A673 (cell line): ENCODE data around the gene RAB11FIP4. TPM values are rescaled to one million over a fixed set of nuclear protein-coding genes. Genes with fewer than 3 reads are reported as not detected.

Experiments used
- BruUV-seq: library from RNA; stranded (reverse); fragments of 400-500 nt; replicated peaks from 2 replicates; lab custom pipeline; 2021; lab: Mats Ljungman, UMichigan
- CTCF ChIA-PET: fragments of 300-600 bp; sonication (Branson Sonifier 250); formaldehyde crosslinking; loops from one replicate; lab custom pipeline; 2022; ENCODE audit warnings: antibody characterized with exemption; lab: Charles Lee
- POLR2A ChIA-PET: fragments of 300-600 bp; sonication (Branson Sonifier 250); formaldehyde crosslinking; loops from one replicate; lab custom pipeline; 2022; ENCODE audit warnings: antibody characterized with exemption; ENCODE audit not compliant: low non-redundant PET; lab: Charles Lee
- DNase-seq: peaks from one replicate; pipeline ENCODE4 v3.0.0-alpha.2; 2015; ENCODE audit warnings: low spot score
- H3K27ac ChIP-seq: fragments of 200-600 bp; sonication (generic); 2 replicates; pipeline ENCODE4 v1.5.1; 2016; ENCODE audit warnings: mixed run types, low read depth, mild to moderate bottlenecking, mixed read lengths, antibody characterized with exemption, low read length; ENCODE audit not compliant: poor library complexity, severe bottlenecking
- H3K27me3 ChIP-seq: fragments of 200-600 bp; sonication (generic); replicated peaks from 2 replicates; pipeline ENCODE4 v1.6.1; 2017; ENCODE audit warnings: mixed run types, low read depth, mild to moderate bottlenecking, mixed read lengths, antibody characterized with exemption, low read length; ENCODE audit not compliant: insufficient read depth, poor library complexity
- H3K36me3 ChIP-seq: fragments of 200-600 bp; sonication (generic); 2 replicates; pipeline ENCODE4 v1.6.1; 2016; ENCODE audit warnings: mixed run types, mild to moderate bottlenecking, mixed read lengths, antibody characterized with exemption, low read length; ENCODE audit not compliant: insufficient read depth, poor library complexity, severe bottlenecking
- H3K4me1 ChIP-seq: fragments of 200-600 bp; sonication (generic); 2 replicates; pipeline ENCODE4 v1.6.1; 2017; ENCODE audit warnings: mixed run types, mild to moderate bottlenecking, mixed read lengths, antibody characterized with exemption, low read length; ENCODE audit not compliant: insufficient read depth, poor library complexity, severe bottlenecking
- H3K4me3 ChIP-seq: fragments of 200-600 bp; sonication (generic); 2 replicates; pipeline ENCODE4 v1.5.1; 2016; ENCODE audit warnings: low read depth, mixed run types, mild to moderate bottlenecking, mixed read lengths, low read length; ENCODE audit not compliant: poor library complexity, severe bottlenecking
- H3K9me3 ChIP-seq: fragments of 200-600 bp; sonication (generic); 2 replicates; pipeline ENCODE4 v1.6.1; 2016; ENCODE audit warnings: mixed run types, low read depth, mild to moderate bottlenecking, mixed read lengths, antibody characterized with exemption, low read length; ENCODE audit not compliant: poor library complexity, severe bottlenecking
- EZH2 ChIP-seq: fragments of 200-600 bp; sonication (generic); IDR thresholded peaks from 2 replicates; pipeline ENCODE4 v1.6.1; 2017; ENCODE audit warnings: borderline replicate concordance, low read depth, mild to moderate bottlenecking, mixed read lengths, antibody characterized with exemption, low read length; ENCODE audit not compliant: poor library complexity, severe bottlenecking
- intact Hi-C: fragments of 100-400 bp; cut with micrococcal nuclease; formaldehyde crosslinking; loops from one replicate; pipeline ENCODE4 v1.10.0; 2022; ENCODE audit not compliant: unreplicated experiment
- total RNA-seq: library from RNA; stranded (reverse); gene quantifications from 2 replicates; pipeline ENCODE4 v1.2.3, GENCODE V29; 2021
- TF ChIP-seq, protein P1 (sequence below): fragments of 300-800, 200-600 bp; sonication (generic); conservative IDR thresholded peaks from 2 replicates; pipeline ENCODE4 v1.5.1; 2017; ENCODE audit warnings: low read depth, mild to moderate bottlenecking, antibody characterized with exemption, low read length, moderate library complexity, mixed read lengths

Gene RAB11FIP4
- total RNA-seq, 1 experiment from 2014 or later: 2.4 TPM

DNA sequence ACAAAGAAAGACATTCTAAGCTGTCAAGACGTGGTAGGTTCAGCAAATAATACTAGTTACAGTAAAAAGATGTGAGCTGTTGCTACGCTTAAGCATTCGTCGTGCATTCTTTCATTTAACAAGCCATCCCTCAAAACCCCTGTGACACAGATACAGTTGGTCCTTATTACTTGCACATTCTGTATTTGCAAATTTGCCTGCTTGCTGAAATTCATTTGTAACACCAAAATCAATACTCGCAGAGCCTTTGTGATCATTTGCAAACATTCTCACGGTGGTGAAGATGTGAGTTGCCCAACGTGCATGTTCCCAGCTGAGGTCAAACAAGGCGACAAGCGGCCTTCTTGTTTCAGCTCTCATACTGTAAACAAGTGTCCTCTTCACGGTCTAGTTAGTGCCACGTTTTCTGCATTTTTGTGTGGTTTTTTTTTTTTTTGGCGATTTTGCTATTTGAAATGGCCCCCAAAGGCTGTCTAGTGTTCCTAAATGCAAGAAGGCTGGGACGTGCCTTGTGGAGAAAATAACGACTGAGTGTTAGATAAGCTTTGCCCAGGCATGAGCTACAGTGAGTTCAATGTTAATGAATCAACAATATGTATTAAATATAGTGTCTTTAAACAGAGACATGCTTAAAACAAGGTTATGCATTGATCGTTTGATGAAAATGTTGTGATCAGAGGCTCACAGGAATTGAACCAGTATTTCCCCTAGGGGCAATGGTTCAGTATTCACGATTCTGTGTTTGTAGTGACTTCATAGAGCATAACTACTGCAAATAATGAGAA, 84.1 kb downstream of the RAB11FIP4 start:
- POLR2A ChIA-PET: no interaction called here
- no TSS peak for BruUV-seq
- H3K4me3 ChIP-seq: no peak overlapping the region
- H3K27me3 ChIP-seq: no peaks in the 10 kb centered on the region
- TF ChIP-seq EZH2: no peak
- TF ChIP-seq, protein P1, sequence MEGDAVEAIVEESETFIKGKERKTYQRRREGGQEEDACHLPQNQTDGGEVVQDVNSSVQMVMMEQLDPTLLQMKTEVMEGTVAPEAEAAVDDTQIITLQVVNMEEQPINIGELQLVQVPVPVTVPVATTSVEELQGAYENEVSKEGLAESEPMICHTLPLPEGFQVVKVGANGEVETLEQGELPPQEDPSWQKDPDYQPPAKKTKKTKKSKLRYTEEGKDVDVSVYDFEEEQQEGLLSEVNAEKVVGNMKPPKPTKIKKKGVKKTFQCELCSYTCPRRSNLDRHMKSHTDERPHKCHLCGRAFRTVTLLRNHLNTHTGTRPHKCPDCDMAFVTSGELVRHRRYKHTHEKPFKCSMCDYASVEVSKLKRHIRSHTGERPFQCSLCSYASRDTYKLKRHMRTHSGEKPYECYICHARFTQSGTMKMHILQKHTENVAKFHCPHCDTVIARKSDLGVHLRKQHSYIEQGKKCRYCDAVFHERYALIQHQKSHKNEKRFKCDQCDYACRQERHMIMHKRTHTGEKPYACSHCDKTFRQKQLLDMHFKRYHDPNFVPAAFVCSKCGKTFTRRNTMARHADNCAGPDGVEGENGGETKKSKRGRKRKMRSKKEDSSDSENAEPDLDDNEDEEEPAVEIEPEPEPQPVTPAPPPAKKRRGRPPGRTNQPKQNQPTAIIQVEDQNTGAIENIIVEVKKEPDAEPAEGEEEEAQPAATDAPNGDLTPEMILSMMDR: no peak
- H3K4me1 ChIP-seq: no peaks in the 10 kb centered on the region
- DNase-seq: no peak
- H3K27ac ChIP-seq: no peak overlapping the region
- H3K36me3 ChIP-seq: no peaks in the 10 kb centered on the region
- intact Hi-C loops: no loop called here
- H3K9me3 ChIP-seq: no peaks in the 10 kb centered on the region
- CTCF ChIA-PET: no interaction called here

DNA sequence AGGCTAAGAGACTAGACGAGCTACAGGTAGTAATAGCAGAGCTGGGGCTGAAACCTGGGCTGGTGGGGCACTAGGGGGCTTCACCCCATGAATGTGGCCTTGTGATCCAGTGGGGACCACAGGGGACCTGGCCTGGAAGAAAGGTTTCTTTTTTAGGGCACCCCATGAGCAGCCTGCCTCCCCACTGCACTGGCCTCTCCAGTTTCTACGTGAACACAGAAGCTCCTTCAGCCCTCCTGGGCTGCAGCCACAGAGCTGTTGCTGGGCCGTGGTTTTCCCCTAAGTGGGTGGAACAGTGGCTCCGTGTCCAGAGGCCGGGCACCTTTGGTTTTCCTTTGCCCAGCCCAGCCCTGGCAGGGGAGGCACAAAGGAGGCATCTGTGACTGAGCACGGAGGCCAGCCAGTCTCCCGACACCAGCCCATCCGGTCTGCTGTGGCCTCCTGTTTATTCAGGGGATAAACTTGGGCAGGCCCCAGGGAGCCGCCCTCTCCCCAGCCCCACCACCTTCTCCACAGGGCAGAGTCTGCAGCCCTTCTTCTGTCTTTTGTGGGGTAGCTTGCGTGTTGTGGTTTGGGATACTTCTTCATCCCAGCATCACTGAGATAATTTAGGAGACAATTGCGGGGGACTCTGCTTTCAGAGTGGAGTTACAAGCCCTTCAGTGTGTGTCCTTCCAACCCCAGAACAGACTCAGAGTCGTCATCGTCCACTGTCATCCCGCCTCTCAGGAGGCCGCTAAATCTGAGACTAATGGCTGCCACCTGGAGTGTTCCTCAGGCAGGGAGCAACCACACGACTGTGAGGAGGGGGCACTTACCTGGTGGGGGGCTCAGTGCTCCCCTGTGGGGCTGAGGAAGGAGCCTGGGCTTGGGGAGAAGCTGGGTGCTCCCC, 85.3 kb downstream of the RAB11FIP4 start:
- no peaks in the 10 kb centered on the region for H3K27me3 ChIP-seq
- no TSS peak for BruUV-seq
- ChIA-PET POLR2A (no interaction called here), CTCF (no interaction called here)
- no peaks in the 10 kb centered on the region for H3K4me1 ChIP-seq
- no peak for DNase-seq
- no peaks in the 10 kb centered on the region for H3K9me3 ChIP-seq
- no peak overlapping the region for H3K4me3 ChIP-seq
- intact Hi-C loops: no loop called here
- H3K27ac ChIP-seq: no peak overlapping the region
- no peaks in the 10 kb centered on the region for H3K36me3 ChIP-seq
- TF ChIP-seq, protein P1: no peak
- no peak for TF ChIP-seq EZH2

GRCh38 chr17:31477417-31478055, 86.1 kb downstream of the RAB11FIP4 start:
- BruUV-seq: no TSS peak
- H3K4me3 ChIP-seq: no peak overlapping the region
- no peaks in the 10 kb centered on the region for H3K4me1 ChIP-seq
- no peak for DNase-seq
- no peaks in the 10 kb centered on the region for H3K27me3 ChIP-seq
- POLR2A ChIA-PET: no interaction called here
- intact Hi-C loops: no loop called here
- H3K36me3 ChIP-seq: no peaks in the 10 kb centered on the region
- TF ChIP-seq, protein P1: no peak
- TF ChIP-seq EZH2: no peak
- H3K27ac ChIP-seq: no peak overlapping the region
- H3K9me3 ChIP-seq: no peaks in the 10 kb centered on the region
- CTCF ChIA-PET: no interaction called here
